GM21515 (cell line): ENCODE results near the gene GLE1.

Experiments used
- ATAC-seq: cut with Tn5 transposase; IDR thresholded peaks from one replicate; pipeline ENCODE4 v1.9.1; 2021; ENCODE audit not compliant: unreplicated experiment

GLE1 gene, protein sequence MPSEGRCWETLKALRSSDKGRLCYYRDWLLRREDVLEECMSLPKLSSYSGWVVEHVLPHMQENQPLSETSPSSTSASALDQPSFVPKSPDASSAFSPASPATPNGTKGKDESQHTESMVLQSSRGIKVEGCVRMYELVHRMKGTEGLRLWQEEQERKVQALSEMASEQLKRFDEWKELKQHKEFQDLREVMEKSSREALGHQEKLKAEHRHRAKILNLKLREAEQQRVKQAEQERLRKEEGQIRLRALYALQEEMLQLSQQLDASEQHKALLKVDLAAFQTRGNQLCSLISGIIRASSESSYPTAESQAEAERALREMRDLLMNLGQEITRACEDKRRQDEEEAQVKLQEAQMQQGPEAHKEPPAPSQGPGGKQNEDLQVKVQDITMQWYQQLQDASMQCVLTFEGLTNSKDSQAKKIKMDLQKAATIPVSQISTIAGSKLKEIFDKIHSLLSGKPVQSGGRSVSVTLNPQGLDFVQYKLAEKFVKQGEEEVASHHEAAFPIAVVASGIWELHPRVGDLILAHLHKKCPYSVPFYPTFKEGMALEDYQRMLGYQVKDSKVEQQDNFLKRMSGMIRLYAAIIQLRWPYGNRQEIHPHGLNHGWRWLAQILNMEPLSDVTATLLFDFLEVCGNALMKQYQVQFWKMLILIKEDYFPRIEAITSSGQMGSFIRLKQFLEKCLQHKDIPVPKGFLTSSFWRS

GRCh38 chr9:128504485-128505413 is at the start of gene GLE1:
Gene GLE1, plus strand, starts transcription at chr9:128504719. Its CDS starts 87 bp downstream, at chr9:128504806.
- ATAC-seq = peak; percentile 79

GRCh38 chr9:128454991-128455390 is 49.5 kb upstream of the GLE1 start:
- ATAC-seq = no peak

DNA sequence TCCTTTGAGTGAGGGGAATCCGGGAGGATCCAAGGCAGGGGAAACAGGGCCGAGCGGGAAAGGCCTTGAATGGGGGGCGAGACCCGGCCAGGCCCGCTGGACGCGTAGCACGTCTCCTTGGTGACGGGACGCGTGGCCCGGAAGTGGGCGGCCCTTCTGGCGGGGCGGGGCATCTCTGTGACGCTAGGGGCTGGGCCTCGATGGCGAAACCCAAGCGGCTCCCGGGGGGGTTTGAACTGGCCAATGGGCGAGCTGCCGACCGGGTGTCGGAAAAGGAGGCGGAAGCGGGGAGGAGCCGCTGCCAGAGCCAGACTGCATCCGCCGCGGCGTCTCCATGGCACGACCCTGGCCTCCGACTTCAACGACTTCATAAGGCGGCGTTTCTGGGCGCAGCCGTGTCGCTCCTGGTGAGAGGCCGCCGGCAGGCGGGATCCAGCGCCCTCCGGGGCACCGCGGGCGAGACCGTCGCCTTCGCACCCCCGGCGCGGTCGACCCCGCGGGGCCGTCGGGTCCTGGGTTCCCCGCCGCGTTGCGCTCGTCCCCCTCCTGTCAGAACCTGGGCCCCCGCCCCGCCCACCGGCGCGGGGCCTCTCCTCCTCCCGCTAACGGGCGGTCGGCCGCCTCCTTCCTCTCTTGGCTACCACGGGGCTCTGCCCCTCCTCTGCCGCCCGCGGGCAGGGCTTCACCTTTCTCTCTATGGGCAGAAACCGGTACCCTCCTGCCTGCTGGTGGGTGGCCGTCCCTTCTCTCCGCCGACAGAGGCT is 48.5 kb upstream of the GLE1 start, which contains the start of gene ODF2:
ODF2 (plus strand) TSS at position 158 of the 764 bp plus-strand sequence; CDS start at position 244, 86 bp downstream.
- peak; percentile 86 for ATAC-seq

GRCh38 chr9:128456613-128457061 is 47.9 kb upstream of the GLE1 start:
- ATAC-seq = peak; percentile 59

DNA sequence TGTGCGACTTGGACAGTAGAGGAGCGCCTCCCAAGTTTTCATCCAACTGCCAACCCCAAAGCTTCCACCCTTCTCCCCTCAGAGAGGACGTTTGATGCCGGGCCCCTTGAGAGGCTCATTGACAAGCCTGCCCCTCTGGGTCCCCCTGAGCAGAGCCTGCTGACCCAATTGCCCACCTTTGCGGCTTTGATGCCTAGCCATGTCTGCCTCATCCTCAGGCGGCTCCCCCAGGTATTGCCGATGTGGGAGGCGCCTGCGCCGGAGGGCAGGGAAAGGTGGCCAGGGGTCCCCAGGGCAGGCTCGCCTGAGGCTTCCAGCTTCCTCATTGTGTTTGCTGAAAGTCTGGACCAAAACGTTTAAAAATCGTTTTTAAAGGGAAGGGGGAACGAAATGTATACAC is 47.3 kb upstream of the GLE1 start:
- no peak for ATAC-seq

DNA sequence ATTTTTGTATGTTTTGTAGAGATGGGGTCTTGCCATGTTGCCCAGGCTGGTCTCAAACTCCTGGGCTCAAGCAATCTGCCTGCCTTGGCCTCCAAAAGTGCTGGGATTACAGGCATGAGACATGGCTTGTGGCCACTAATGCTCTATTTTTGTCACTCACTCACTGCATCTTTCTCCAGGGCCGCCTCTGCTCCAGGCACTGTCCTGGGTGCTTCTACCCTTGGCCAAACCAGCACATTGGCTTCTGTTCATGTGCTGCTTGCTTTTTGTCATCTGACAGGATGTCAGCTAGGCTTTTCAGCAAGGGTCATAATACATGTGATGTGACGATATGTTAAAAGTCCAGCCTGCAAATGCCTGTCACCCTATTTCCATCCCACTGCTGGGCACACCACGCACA is 45.5 kb upstream of the GLE1 start:
- ATAC-seq = no peak

DNA sequence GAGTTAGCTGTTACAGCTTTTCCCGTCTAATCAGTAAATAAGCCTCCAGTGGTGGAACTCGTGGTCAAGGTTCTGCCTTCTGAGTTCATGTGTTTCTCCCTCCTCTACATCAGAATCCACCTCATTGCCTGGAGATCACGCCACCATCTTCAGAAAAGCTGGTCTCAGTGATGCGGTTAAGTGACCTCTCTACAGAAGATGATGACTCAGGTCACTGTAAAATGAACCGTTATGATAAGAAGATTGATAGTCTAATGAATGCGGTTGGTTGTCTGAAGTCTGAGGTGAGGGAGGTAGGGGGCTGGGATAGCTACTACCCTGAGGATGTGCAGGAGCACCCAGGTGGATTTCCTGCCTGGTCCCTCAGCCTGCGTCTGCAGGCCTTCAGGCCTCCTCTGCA is 35.4 kb upstream of the GLE1 start:
- ATAC-seq = no peak

GRCh38 chr9:128470560-128470959 is 34.0 kb upstream of the GLE1 start:
- ATAC-seq = no peak

DNA sequence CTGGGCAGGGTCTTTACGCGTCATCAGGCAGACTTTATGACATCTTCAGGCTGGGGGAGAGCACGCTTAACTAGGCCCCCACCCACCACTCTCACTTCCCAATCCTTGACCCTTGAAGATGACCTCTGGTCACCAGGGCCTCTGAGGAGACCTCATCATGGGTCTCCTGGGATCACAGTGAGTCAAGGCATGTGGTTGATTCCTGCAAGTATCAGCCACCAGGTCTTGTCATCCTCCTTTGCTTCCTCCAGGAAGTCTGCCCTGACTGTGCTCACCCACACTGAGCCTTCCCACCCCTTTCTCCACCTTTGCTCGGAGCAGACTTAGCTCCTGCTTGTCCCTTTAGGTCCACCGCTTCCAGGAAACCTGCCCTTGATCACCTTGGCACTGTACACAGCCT is 31.4 kb upstream of the GLE1 start:
- no peak for ATAC-seq

- no peak for ATAC-seq
Measured at GRCh38 chr9:128475867-128476266, 28.7 kb upstream of the GLE1 start.

DNA sequence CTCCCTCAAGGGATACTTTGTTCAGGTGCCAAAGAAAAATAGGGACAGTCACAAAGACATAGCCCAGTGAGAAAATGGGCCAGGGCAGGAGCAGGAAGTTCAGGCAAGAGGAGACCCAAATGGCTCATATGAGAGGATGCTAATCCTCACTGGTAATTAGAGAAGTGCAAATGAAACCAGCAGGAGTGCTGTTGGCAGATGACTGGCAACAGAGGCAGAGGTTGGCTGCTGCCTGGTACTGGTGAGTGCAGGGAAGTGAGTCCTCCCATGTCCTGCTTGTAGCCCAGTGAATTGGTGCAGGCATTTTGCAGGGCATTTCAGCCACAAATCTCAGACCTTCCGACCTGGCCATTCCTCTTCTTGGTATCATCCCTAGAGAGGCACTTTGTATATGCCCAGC is 25.3 kb upstream of the GLE1 start:
- ATAC-seq = no peak

- no peak for ATAC-seq
Measured at GRCh38 chr9:128481561-128481960, 23.0 kb upstream of the GLE1 start.

GRCh38 chr9:128482186-128482585 is 22.3 kb upstream of the GLE1 start:
- ATAC-seq = no peak

- no peak for ATAC-seq
Measured at GRCh38 chr9:128484686-128485413, 19.7 kb upstream of the GLE1 start.

DNA sequence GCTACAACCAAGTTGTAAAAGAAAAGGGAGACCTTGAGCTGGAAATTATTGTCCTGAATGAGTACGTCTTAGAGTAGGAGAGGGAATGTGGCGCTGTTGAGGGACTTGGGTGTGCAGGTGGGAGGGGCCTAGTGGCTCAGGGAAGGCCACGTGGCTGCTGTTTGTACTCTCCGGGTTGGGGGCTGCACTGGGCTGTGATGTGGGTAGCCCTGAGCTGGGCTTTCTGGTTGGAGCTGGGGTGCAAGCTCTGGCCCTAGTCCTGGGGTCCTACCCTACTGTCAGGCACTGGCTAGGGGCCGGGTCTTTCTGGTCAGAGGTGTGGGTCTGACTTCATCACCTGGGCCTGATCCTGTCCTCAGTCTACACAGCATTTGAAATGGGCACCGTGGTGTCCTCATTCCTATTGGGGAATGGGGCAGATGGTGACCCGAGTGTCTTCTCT is 19.1 kb upstream of the GLE1 start:
- no peak for ATAC-seq

DNA sequence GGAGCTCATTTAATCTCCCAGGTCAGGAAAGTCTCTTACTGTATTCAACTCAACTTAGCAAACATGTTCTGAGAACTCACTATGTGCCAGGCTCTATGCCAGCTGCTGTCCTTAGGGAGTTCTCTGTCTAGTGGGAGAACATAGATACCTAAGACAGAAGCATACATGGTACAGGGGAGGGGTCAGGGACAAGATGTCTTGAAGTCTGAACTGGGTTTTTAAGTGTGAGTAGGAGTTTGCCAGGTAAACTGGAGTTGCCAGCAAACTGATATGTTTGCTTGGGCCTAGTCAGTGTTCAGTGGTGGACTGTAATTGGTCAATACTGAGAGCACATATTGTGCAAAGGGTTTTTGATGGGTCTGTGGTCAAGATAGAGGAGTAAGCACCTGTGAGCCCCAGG is 18.3 kb upstream of the GLE1 start:
- no peak for ATAC-seq

DNA sequence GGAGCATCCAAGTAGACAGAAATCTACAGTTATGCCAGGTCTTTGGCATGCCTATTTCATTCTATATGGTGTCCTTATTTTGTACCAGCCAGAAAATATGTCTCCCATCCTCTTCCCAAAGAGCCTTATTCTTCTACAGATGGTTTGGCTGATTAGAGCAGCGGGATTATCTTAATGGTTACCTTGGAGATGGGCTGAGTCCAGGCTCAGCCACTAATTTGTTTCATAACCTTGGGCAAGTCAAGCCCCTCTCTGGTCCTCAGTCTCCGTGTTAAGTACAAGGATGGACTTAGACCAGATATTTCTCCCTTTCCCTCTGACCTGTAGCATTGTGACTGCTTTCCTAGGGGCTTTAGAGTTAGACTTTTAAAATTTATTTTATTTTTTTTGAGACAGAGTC is 11.1 kb upstream of the GLE1 start:
- ATAC-seq = no peak

DNA sequence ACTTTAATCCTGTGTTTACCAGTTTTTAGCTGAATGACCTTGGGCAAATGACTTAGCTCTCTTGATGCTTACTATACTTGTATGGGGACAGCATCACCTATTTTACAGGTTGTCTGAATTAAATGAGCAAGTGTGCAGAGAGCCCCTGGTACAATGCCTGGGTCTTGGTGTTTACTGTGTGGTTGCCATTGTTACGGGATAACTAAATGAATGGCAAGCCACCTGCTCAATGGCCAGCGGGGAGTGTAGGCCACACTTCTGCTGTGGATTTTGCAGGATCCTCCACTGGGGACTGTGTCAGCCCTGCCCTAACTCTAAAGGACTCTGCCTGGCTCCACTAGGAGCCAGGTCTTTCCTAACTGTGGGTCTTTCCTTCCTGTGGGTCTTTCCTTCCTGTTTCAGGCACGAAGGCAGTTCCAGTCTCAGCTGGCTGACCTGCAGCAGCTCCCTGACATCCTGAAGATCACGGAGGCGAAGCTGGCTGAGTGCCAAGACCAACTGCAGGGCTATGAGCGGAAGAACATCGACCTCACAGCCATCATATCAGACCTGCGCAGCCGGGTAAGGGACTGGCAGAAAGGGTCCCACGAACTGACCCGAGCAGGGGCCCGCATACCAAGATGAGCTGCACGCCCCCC is 10.3 kb upstream of the GLE1 start:
- ATAC-seq = no peak

GRCh38 chr9:128494746-128495129 is 9.8 kb upstream of the GLE1 start:
- no peak for ATAC-seq
